ENCODE measurements around the gene FARP1. TPM values are rescaled to one million over a fixed set of nuclear protein-coding genes. Genes with fewer than 3 reads are reported as not detected.
A peak's percentile ranks its signal among the peaks of the same experiment; 100 is the strongest.

Gene FARP1
- total RNA-seq, 2 donors from 2014 or later, result 0.55 to 2.4 TPM

GRCh38 chr13:98462241-98462882, 319.5 kb downstream of the FARP1 start:
- DNase-seq (no peak), ATAC-seq (replicated peaks in 1 of 2) (no peak)
- Mint-ChIP-seq H3K27ac (no peak overlapping the region), H3K4me1 (ENCODE audit: low read depth) (peaks cover 21% of the 10 kb centered on the region), H3K9me3 (no peaks in the 10 kb centered on the region), H3K36me3 (ENCODE audit: insufficient read depth in 2 of 2) (peaks cover 14 to 26% of the 10 kb centered on the region in 2 donors), H3K27me3 (ENCODE audit: low read depth) (no peaks in the 10 kb centered on the region), H3K4me3 (no peak overlapping the region)

DNA sequence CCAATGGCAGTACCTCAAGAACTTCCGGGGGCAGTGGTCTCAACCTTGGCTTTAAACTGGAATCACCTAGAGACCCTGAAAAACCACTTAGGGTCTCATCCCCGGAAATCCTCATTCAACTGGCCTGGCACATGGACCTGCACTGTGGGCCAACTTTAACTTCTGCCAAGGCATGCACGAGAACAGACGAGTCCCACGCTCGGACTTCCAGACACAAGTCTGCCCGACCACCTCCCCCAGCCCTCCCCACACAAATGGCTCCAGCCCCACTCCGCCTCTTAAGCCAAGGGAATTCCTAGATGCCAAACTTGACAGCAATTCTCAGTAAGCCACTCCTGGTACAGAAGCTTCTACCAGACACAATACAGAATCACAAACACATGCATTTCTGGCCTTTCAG, 320.1 kb downstream of the FARP1 start:
- peaks cover 13 to 30% of the 10 kb centered on the region in 2 donors for H3K36me3 Mint-ChIP-seq (ENCODE audit: insufficient read depth in 2 of 2)
- H3K4me3 Mint-ChIP-seq, result no peak overlapping the region
- no peak for ATAC-seq (replicated peaks in 1 of 2)
- DNase-seq, result no peak
- H3K4me1 Mint-ChIP-seq (ENCODE audit: low read depth), result peaks cover 27% of the 10 kb centered on the region
- no peaks in the 10 kb centered on the region for H3K9me3 Mint-ChIP-seq
- peak overlapping the region; percentile 63 for H3K27ac Mint-ChIP-seq
- H3K27me3 Mint-ChIP-seq (ENCODE audit: low read depth), result no peaks in the 10 kb centered on the region

DNA sequence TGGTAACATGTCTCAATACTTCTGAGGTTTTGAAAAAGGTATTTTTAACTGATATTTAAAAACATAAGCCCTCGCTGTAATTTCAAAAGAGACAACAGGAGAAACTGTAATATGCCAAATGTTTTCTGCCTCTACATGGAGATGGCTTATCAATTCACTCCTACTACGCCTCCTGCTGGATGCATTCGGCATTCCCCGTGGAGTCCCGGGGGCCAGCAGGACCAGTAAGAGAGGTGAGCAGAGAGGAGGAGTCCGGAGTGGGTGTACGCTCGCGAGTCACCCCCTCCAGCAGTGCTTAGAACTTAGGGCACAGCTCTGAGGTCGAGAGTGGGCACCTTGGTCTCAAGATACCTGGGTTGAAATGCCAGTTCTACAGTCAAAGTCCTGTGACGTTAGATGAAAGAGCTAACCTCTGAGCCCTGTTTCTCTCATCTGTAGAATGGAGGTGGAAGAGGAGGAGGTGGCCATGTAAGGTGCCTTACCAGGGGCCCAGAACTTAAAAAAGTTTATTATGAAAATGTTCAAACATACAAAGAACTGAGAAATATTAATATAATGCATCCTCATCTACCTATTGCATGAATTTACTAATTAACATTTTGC, 323.8 kb downstream of the FARP1 start:
- peak overlapping the region; percentile 89 for H3K27ac Mint-ChIP-seq
- peaks cover 12 to 32% of the 10 kb centered on the region in 2 donors for H3K36me3 Mint-ChIP-seq (ENCODE audit: insufficient read depth in 2 of 2)
- peaks cover 32% of the 10 kb centered on the region for H3K4me1 Mint-ChIP-seq (ENCODE audit: low read depth)
- H3K9me3 Mint-ChIP-seq, result no peaks in the 10 kb centered on the region
- H3K27me3 Mint-ChIP-seq (ENCODE audit: low read depth), result no peaks in the 10 kb centered on the region
- DNase-seq, result peak; percentile 51 to 53
- H3K4me3 Mint-ChIP-seq, result no peak overlapping the region
- peak; percentile 74 to 78 for ATAC-seq (replicated peaks in 1 of 2)

DNA sequence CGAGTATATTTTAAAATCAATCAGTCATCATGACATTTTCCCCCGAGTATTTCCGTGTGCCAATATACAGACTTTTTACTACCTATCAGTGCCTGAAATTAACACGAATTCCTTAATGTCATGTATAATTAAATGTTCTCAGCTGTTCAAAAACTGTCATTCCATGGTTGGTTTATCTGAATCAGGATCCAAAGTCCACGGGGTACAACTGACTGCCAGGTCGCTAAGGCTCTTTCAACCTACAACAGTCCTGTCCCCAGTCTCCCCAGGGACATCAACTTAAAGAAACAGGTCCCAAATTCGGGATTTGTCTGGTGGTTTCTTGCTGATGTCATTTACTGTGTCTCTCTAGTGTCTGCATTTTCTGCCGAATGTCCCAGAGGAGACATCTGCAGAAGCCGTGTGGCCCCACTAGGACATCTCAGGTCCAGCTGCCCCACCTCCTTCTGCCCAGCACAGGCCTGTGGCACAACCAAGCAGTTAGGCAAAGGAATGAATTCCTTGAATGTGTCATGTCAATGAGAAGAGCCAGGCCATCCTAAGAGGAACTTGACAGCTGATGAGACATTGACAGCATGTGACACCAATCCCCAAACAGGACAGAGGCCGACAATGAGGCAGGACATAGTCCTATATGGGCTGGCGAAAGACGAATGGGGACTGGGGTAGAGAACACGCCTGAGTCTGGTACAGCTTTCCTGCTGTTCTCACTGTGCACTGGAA, 324.5 kb downstream of the FARP1 start:
- no peaks in the 10 kb centered on the region for H3K9me3 Mint-ChIP-seq

GRCh38 chr13:98468361-98468760, 325.5 kb downstream of the FARP1 start:
- Mint-ChIP-seq H3K27me3 (ENCODE audit: low read depth) (no peaks in the 10 kb centered on the region), H3K4me1 (ENCODE audit: low read depth) (peaks cover 25% of the 10 kb centered on the region), H3K27ac (peak overlapping the region; percentile 39), H3K9me3 (no peaks in the 10 kb centered on the region), H3K36me3 (ENCODE audit: insufficient read depth in 2 of 2) (peaks cover 12 to 37% of the 10 kb centered on the region in 2 donors), H3K4me3 (no peak overlapping the region)
- DNase-seq (no peak), ATAC-seq (replicated peaks in 1 of 2) (no peak)

More for the DNA sequence above, 324.5 kb downstream of the FARP1 start:
- DNase-seq (no peak), ATAC-seq (replicated peaks in 1 of 2) (no peak)
- Mint-ChIP-seq H3K4me1 (ENCODE audit: low read depth) (peaks cover 28% of the 10 kb centered on the region), H3K27me3 (ENCODE audit: low read depth) (no peaks in the 10 kb centered on the region), H3K27ac (peak overlapping the region; percentile 83), H3K4me3 (no peak overlapping the region), H3K36me3 (ENCODE audit: insufficient read depth in 2 of 2) (peaks cover 18 to 38% of the 10 kb centered on the region in 2 donors)

- H3K4me3 Mint-ChIP-seq, result no peak overlapping the region
- H3K27ac Mint-ChIP-seq, result peak overlapping the region; percentile 39
These were observed 326.0 kb downstream of the FARP1 start for GRCh38 chr13:98468929-98469328.

GRCh38 chr13:98470920-98471319, 328.0 kb downstream of the FARP1 start:
- H3K9me3 Mint-ChIP-seq, result no peaks in the 10 kb centered on the region
- H3K27me3 Mint-ChIP-seq (ENCODE audit: low read depth), result no peaks in the 10 kb centered on the region
- no peak overlapping the region for H3K4me3 Mint-ChIP-seq
- H3K36me3 Mint-ChIP-seq (ENCODE audit: insufficient read depth in 2 of 2), result peaks cover 11 to 35% of the 10 kb centered on the region in 2 donors
- DNase-seq (no peak), ATAC-seq (replicated peaks in 1 of 2) (no peak)
- peaks cover 20% of the 10 kb centered on the region for H3K4me1 Mint-ChIP-seq (ENCODE audit: low read depth)
- H3K27ac Mint-ChIP-seq, result no peak overlapping the region

More at GRCh38 chr13:98468929-98469328, 326.0 kb downstream of the FARP1 start:
- Mint-ChIP-seq H3K4me1 (ENCODE audit: low read depth) (peaks cover 25% of the 10 kb centered on the region), H3K9me3 (no peaks in the 10 kb centered on the region), H3K36me3 (ENCODE audit: insufficient read depth in 2 of 2) (peaks cover 11 to 35% of the 10 kb centered on the region in 2 donors), H3K27me3 (ENCODE audit: low read depth) (no peaks in the 10 kb centered on the region)
- no peak for DNase-seq
- no peak for ATAC-seq (replicated peaks in 1 of 2)

- ATAC-seq (replicated peaks in 1 of 2) (no peak), DNase-seq (no peak)
- Mint-ChIP-seq H3K4me3 (no peak overlapping the region), H3K36me3 (ENCODE audit: insufficient read depth in 2 of 2) (peaks cover 11 to 32% of the 10 kb centered on the region in 2 donors), H3K27me3 (ENCODE audit: low read depth) (no peaks in the 10 kb centered on the region), H3K27ac (no peak overlapping the region), H3K9me3 (no peaks in the 10 kb centered on the region), H3K4me1 (ENCODE audit: low read depth) (peaks cover 23% of the 10 kb centered on the region)
These were observed 329.0 kb downstream of the FARP1 start for GRCh38 chr13:98471934-98472333.

DNA sequence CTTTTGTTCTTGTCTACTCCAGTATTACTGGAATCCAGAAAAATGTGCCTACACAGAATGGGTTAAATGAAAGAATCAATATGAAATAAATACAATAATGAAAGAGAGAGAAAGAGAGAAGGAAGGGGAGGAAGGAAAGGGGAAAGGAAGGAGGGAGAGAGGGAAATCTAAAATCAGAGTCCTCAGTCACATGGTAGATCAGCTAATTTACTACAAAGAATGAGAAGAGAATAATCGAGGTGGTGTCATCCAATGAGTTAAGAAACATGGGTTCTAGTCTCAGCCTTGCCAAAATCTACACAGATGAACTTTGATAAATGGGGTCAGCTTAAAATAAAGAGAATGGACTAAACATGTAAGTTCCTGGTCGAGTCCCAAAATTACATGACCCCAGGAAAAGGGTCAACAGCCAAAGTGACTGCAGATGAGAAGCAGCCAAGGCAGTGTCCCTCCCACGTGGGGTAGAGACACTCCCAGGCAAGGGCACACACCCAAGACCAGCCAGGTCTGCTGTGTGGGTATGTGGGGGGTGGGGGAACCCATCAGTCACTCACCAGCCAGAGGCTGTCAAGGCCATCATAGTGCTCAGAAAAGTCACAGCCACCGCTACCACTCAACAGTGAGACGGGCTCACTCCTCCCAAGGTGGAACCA, 330.4 kb downstream of the FARP1 start:
- Mint-ChIP-seq H3K36me3 (ENCODE audit: insufficient read depth in 2 of 2) (peaks cover 11 to 30% of the 10 kb centered on the region in 2 donors), H3K4me1 (ENCODE audit: low read depth) (peaks cover 25% of the 10 kb centered on the region)
- ATAC-seq (replicated peaks in 1 of 2), result no peak

GRCh38 chr13:98473788-98474144, 330.9 kb downstream of the FARP1 start:
- peak overlapping the region; percentile 86 for H3K27ac Mint-ChIP-seq
- H3K4me3 Mint-ChIP-seq, result peak overlapping the region in 1 of 2 donors; percentile 17
- no peak for DNase-seq
- no peaks in the 10 kb centered on the region for H3K9me3 Mint-ChIP-seq
- H3K27me3 Mint-ChIP-seq (ENCODE audit: low read depth), result no peaks in the 10 kb centered on the region
- peaks cover 11 to 29% of the 10 kb centered on the region in 2 donors for H3K36me3 Mint-ChIP-seq (ENCODE audit: insufficient read depth in 2 of 2)
- H3K4me1 Mint-ChIP-seq (ENCODE audit: low read depth), result peaks cover 28% of the 10 kb centered on the region
- no peak for ATAC-seq (replicated peaks in 1 of 2)

More for the DNA sequence above, 330.4 kb downstream of the FARP1 start:
- Mint-ChIP-seq H3K4me3 (no peak overlapping the region), H3K27me3 (ENCODE audit: low read depth) (no peaks in the 10 kb centered on the region), H3K27ac (peak overlapping the region; percentile 97), H3K9me3 (no peaks in the 10 kb centered on the region)
- no peak for DNase-seq

- DNase-seq, result no peak
- Mint-ChIP-seq H3K9me3 (no peaks in the 10 kb centered on the region), H3K4me1 (ENCODE audit: low read depth) (peaks cover 33% of the 10 kb centered on the region), H3K27me3 (ENCODE audit: low read depth) (no peaks in the 10 kb centered on the region), H3K4me3 (no peak overlapping the region), H3K36me3 (ENCODE audit: insufficient read depth in 2 of 2) (peaks cover 11 to 29% of the 10 kb centered on the region in 2 donors), H3K27ac (no peak overlapping the region)
- ATAC-seq (replicated peaks in 1 of 2), result no peak
These were observed 331.4 kb downstream of the FARP1 start for GRCh38 chr13:98474292-98474691.

- peaks cover 37% of the 10 kb centered on the region for H3K4me1 Mint-ChIP-seq (ENCODE audit: low read depth)
These were observed 331.9 kb downstream of the FARP1 start for GRCh38 chr13:98474761-98475160.

GRCh38 chr13:98475522-98475921, 332.6 kb downstream of the FARP1 start:
- H3K4me1 Mint-ChIP-seq (ENCODE audit: low read depth), result peaks cover 40% of the 10 kb centered on the region
- H3K4me3 Mint-ChIP-seq, result peak overlapping the region in 1 of 2 donors; percentile 40
- H3K27me3 Mint-ChIP-seq (ENCODE audit: low read depth), result no peaks in the 10 kb centered on the region
- peak overlapping the region; percentile 22 for H3K27ac Mint-ChIP-seq
- no peaks in the 10 kb centered on the region for H3K9me3 Mint-ChIP-seq
- DNase-seq (no peak), ATAC-seq (replicated peaks in 1 of 2) (no peak)
- peaks cover 11 to 29% of the 10 kb centered on the region in 2 donors for H3K36me3 Mint-ChIP-seq (ENCODE audit: insufficient read depth in 2 of 2)

More at GRCh38 chr13:98474761-98475160, 331.9 kb downstream of the FARP1 start:
- Mint-ChIP-seq H3K27ac (no peak overlapping the region), H3K4me3 (no peak overlapping the region), H3K9me3 (no peaks in the 10 kb centered on the region), H3K36me3 (ENCODE audit: insufficient read depth in 2 of 2) (peaks cover 11 to 29% of the 10 kb centered on the region in 2 donors), H3K27me3 (ENCODE audit: low read depth) (no peaks in the 10 kb centered on the region)
- DNase-seq (no peak), ATAC-seq (replicated peaks in 1 of 2) (no peak)
